WTC11 (cell line): ENCODE data around the gene THOP1. TPM values are rescaled to one million over a fixed set of nuclear protein-coding genes. Genes with fewer than 3 reads are reported as not detected.
"Not testable (repeated sequence)": the region's sequence is repeated elsewhere in the genome, so short reads cannot be mapped to it uniquely, and the experiment has no call there.

Source experiments
- ATAC-seq: fragments of 200-7000 bp; cut with Tn5 transposase; 2 replicates; pipeline ENCODE4 v1.10.0; 2021; ENCODE audit warnings: mild to moderate bottlenecking, moderate library complexity
- CTCF ChIA-PET: fragments of 300-600 bp; sonication (Branson Sonifier 250); formaldehyde crosslinking; loops from one replicate; lab custom pipeline; 2021; ENCODE audit warnings: antibody characterized with exemption; lab: Charles Lee
- POLR2A ChIA-PET: fragments of 350-600 bp; sonication (Branson Sonifier 250); formaldehyde crosslinking; loops from one replicate; lab custom pipeline; 2021; ENCODE audit warnings: antibody characterized with exemption; lab: Charles Lee
- DNase-seq: peaks from one replicate; pipeline ENCODE4 v3.0.0; 2021; ENCODE audit warnings: low spot score
- H3K27ac Mint-ChIP-seq: 2 replicates; pipeline ENCODE4 v1.8.0; 2021; ENCODE audit warnings: mixed read lengths
- H3K27me3 Mint-ChIP-seq: 2 replicates; pipeline ENCODE4 v1.8.0; 2021; ENCODE audit warnings: low read depth, mild to moderate bottlenecking, moderate library complexity, mixed read lengths
- H3K36me3 Mint-ChIP-seq: 2 replicates; pipeline ENCODE4 v1.8.0; 2021; ENCODE audit warnings: mixed read lengths
- H3K4me1 Mint-ChIP-seq: 2 replicates; pipeline ENCODE4 v1.8.0; 2022; ENCODE audit warnings: mixed read lengths
- H3K4me3 Mint-ChIP-seq: 2 replicates; pipeline ENCODE4 v1.8.0; 2021; ENCODE audit warnings: mild to moderate bottlenecking, moderate library complexity, mixed read lengths
- H3K9me3 Mint-ChIP-seq: 2 replicates; pipeline ENCODE4 v1.8.0; 2021; ENCODE audit warnings: mixed read lengths
- ARID4B ChIP-seq: sonication (generic); formaldehyde crosslinking; IDR thresholded peaks from 2 replicates; pipeline ENCODE4 v1.8.0; 2023; ENCODE audit warnings: missing genetic modification reagents, mild to moderate bottlenecking, borderline replicate concordance
- ATF1 ChIP-seq: sonication (generic); formaldehyde crosslinking; IDR thresholded peaks from 2 replicates; pipeline ENCODE4 v1.8.1; 2023; ENCODE audit warnings: mild to moderate bottlenecking, moderate library complexity, missing genetic modification reagents
- ATF6 ChIP-seq: sonication (generic); formaldehyde crosslinking; IDR thresholded peaks from 2 replicates; pipeline ENCODE4 v1.8.1; 2023; ENCODE audit warnings: mild to moderate bottlenecking, missing genetic modification reagents
- CREB1 ChIP-seq: sonication (generic); formaldehyde crosslinking; IDR thresholded peaks from 2 replicates; pipeline ENCODE4 v1.8.0; 2023; ENCODE audit warnings: mild to moderate bottlenecking, missing genetic modification reagents
- CREM ChIP-seq: sonication (generic); formaldehyde crosslinking; IDR thresholded peaks from 2 replicates; pipeline ENCODE4 v1.8.1; 2022; ENCODE audit warnings: mild to moderate bottlenecking, missing genetic modification reagents, moderate library complexity
- E2F1 ChIP-seq: sonication (generic); formaldehyde crosslinking; IDR thresholded peaks from 2 replicates; pipeline ENCODE4 v1.8.0; 2022; ENCODE audit warnings: mild to moderate bottlenecking, missing genetic modification reagents
- EMX1 ChIP-seq: fragments of 250-450 bp; sonication (Bioruptor Pico); IDR thresholded peaks from 2 replicates; pipeline ENCODE4 v1.8.0; 2021; ENCODE audit warnings: mild to moderate bottlenecking
- ERG ChIP-seq: fragments of 250-450 bp; sonication (Bioruptor Pico); IDR thresholded peaks from 2 replicates; pipeline ENCODE4 v1.8.0; 2021; ENCODE audit warnings: mild to moderate bottlenecking
- ESRRA ChIP-seq: sonication (generic); formaldehyde crosslinking; IDR thresholded peaks from 2 replicates; pipeline ENCODE4 v1.8.1; 2022; ENCODE audit warnings: mild to moderate bottlenecking, missing genetic modification reagents, borderline replicate concordance
- KAT7 ChIP-seq: sonication (generic); formaldehyde crosslinking; IDR thresholded peaks from 2 replicates; pipeline ENCODE4 v1.8.1; 2023; ENCODE audit warnings: missing genetic modification reagents, mild to moderate bottlenecking, borderline replicate concordance
- MAX ChIP-seq: sonication (generic); formaldehyde crosslinking; IDR thresholded peaks from 2 replicates; pipeline ENCODE4 v1.8.0; 2022; ENCODE audit warnings: mild to moderate bottlenecking, missing genetic modification reagents
- MLX ChIP-seq: sonication (generic); formaldehyde crosslinking; IDR thresholded peaks from 2 replicates; pipeline ENCODE4 v1.8.1; 2023; ENCODE audit warnings: mild to moderate bottlenecking, missing genetic modification reagents, moderate library complexity
- NFATC4 ChIP-seq: fragments of 250-450 bp; sonication (Bioruptor Pico); IDR thresholded peaks from 2 replicates; pipeline ENCODE4 v1.9.0; 2021; ENCODE audit warnings: mild to moderate bottlenecking
- NR1H2 ChIP-seq: sonication (generic); formaldehyde crosslinking; IDR thresholded peaks from 2 replicates; pipeline ENCODE4 v1.9.0; 2021; ENCODE audit warnings: mild to moderate bottlenecking, moderate library complexity, missing genetic modification reagents
- SMAD4 ChIP-seq: sonication (generic); formaldehyde crosslinking; IDR thresholded peaks from 2 replicates; pipeline ENCODE4 v1.8.0; 2022; ENCODE audit warnings: mild to moderate bottlenecking, missing genetic modification reagents
- SP1 ChIP-seq: sonication (generic); formaldehyde crosslinking; conservative IDR thresholded peaks from 2 replicates; pipeline ENCODE4 v1.8.1; 2022; ENCODE audit warnings: missing genetic modification reagents
- STAT6 ChIP-seq: sonication (generic); formaldehyde crosslinking; conservative IDR thresholded peaks from 2 replicates; pipeline ENCODE4 v1.8.1; 2023; ENCODE audit warnings: mild to moderate bottlenecking, low read depth, missing genetic modification reagents, moderate library complexity
- TCF7 ChIP-seq: sonication (generic); formaldehyde crosslinking; IDR thresholded peaks from 2 replicates; pipeline ENCODE4 v1.8.0; 2022; ENCODE audit warnings: mild to moderate bottlenecking, low read depth, missing genetic modification reagents, moderate library complexity
- TEAD4 ChIP-seq: sonication (generic); formaldehyde crosslinking; IDR thresholded peaks from 2 replicates; pipeline ENCODE4 v1.8.0; 2022; ENCODE audit warnings: mild to moderate bottlenecking, missing genetic modification reagents
- ZNF671 ChIP-seq: fragments of 250-450 bp; sonication (Bioruptor Pico); IDR thresholded peaks from 2 replicates; pipeline ENCODE4 v1.8.0; 2021; ENCODE audit warnings: mild to moderate bottlenecking
- total RNA-seq: library from RNA; stranded (reverse); gene quantifications from 3 replicates; pipeline ENCODE4 v1.2.3, GENCODE V29; 2021

The THOP1 gene
- total RNA-seq, 1 experiment from 2014 or later = 181 TPM

GRCh38 chr19:2791876-2792275, 6.6 kb downstream of the THOP1 start:
- no peak for ATAC-seq
- POLR2A ChIA-PET = no interaction called here
- no peaks in the 10 kb centered on the region for H3K9me3 Mint-ChIP-seq

GRCh38 chr19:2792666-2793065, 7.4 kb downstream of the THOP1 start:
- DNase-seq, CTCF ChIA-PET, ATAC-seq, H3K9me3 Mint-ChIP-seq, POLR2A ChIA-PET, H3K27ac Mint-ChIP-seq, H3K27me3 Mint-ChIP-seq, H3K4me1 Mint-ChIP-seq, H3K4me3 Mint-ChIP-seq: not testable (repeated sequence)
- peaks cover 40% of the 10 kb centered on the region for H3K36me3 Mint-ChIP-seq

More at GRCh38 chr19:2791876-2792275, 6.6 kb downstream of the THOP1 start:
- no peak overlapping the region for H3K27ac Mint-ChIP-seq
- H3K27me3 Mint-ChIP-seq = no peaks in the 10 kb centered on the region
- TF ChIP-seq EMX1 (CRISPR knock-in tag) = no peak
- TF ChIP-seq SMAD4 (CRISPR knock-in tag) = no peak
- no peak for TF ChIP-seq ARID4B (CRISPR knock-in tag)
- no peak for TF ChIP-seq CREM
- no peak for TF ChIP-seq ERG
- no peak for TF ChIP-seq ESRRA (CRISPR knock-in tag)
- no peak for TF ChIP-seq TCF7 (CRISPR knock-in tag)
- no peak for TF ChIP-seq ATF6 (CRISPR knock-in tag)
- TF ChIP-seq ATF1 = no peak
- no peak for TF ChIP-seq STAT6 (CRISPR knock-in tag)
- CTCF ChIA-PET = no interaction called here
- no peak overlapping the region for H3K4me3 Mint-ChIP-seq
- peaks cover 6% of the 10 kb centered on the region for H3K4me1 Mint-ChIP-seq
- H3K36me3 Mint-ChIP-seq = peaks cover 40% of the 10 kb centered on the region
- DNase-seq = no peak

- no peak for ATAC-seq
- Mint-ChIP-seq H3K4me3 (no peak overlapping the region), H3K36me3 (peaks cover 41% of the 10 kb centered on the region), H3K4me1 (no peaks in the 10 kb centered on the region), H3K27ac (no peak overlapping the region), H3K27me3 (no peaks in the 10 kb centered on the region), H3K9me3 (no peaks in the 10 kb centered on the region)
- ChIA-PET POLR2A (no interaction called here), CTCF (no interaction called here)
- no peak for DNase-seq
- TF ChIP-seq ZNF671 (CRISPR knock-in tag) = no peak
- no peak for TF ChIP-seq NR1H2 (CRISPR knock-in tag)
- TF ChIP-seq SP1 (CRISPR knock-in tag) = no peak
- no peak for TF ChIP-seq MLX (CRISPR knock-in tag)
- TF ChIP-seq TCF7 (CRISPR knock-in tag) = no peak
- TF ChIP-seq KAT7 = no peak
- no peak for TF ChIP-seq MAX (CRISPR knock-in tag)
- no peak for TF ChIP-seq CREB1 (CRISPR knock-in tag)
- TF ChIP-seq E2F1 (CRISPR knock-in tag) = no peak
- TF ChIP-seq CREM = no peak
- no peak for TF ChIP-seq TEAD4 (CRISPR knock-in tag)
- TF ChIP-seq NFATC4 (CRISPR knock-in tag) = no peak
Observed at GRCh38 chr19:2793126-2793525, 7.8 kb downstream of the THOP1 start.
